MCF 10A (cell line): ENCODE measurements around the gene AIFM2. TPM values are rescaled to one million over a fixed set of nuclear protein-coding genes. Genes with fewer than 3 reads are reported as not detected.

ENCODE experiments used
- BruUV-seq: library from RNA; stranded (reverse); fragments of 400-500 nt; replicated peaks from 2 replicates; lab custom pipeline; 2021; lab: Mats Ljungman, UMichigan
- CTCF ChIA-PET: fragments of 300-600 bp; sonication (Branson Sonifier 250); formaldehyde crosslinking; extraction: SDS; loops from one replicate; lab custom pipeline; 2021; ENCODE audit warnings: antibody characterized with exemption, inconsistent platforms; lab: Yijun Ruan, JAX
- POLR2A ChIA-PET: fragments of 300-600, 350-650 bp; sonication (Branson Sonifier 250); formaldehyde crosslinking; extraction: SDS; loops from one replicate; lab custom pipeline; 2020; ENCODE audit warnings: antibody characterized with exemption, inconsistent platforms; lab: Yijun Ruan, JAX
- DNase-seq: peaks from one replicate; pipeline ENCODE4 v3.0.0-alpha.2; 2018; ENCODE audit not compliant: unreplicated experiment
- H3K27ac Mint-ChIP-seq: one replicate; pipeline ENCODE4 v1.8.0; 2022; ENCODE audit warnings: mild to moderate bottlenecking, low read depth, mixed read lengths; ENCODE audit not compliant: unreplicated experiment
- H3K27me3 Mint-ChIP-seq: one replicate; pipeline ENCODE4 v1.8.0; 2022; ENCODE audit warnings: mixed read lengths; ENCODE audit not compliant: insufficient read depth, unreplicated experiment
- H3K36me3 Mint-ChIP-seq: one replicate; pipeline ENCODE4 v1.8.0; 2022; ENCODE audit warnings: mild to moderate bottlenecking, moderate library complexity, mixed read lengths; ENCODE audit not compliant: insufficient read depth, unreplicated experiment
- H3K4me1 Mint-ChIP-seq: one replicate; pipeline ENCODE4 v1.8.0; 2022; ENCODE audit warnings: mixed read lengths; ENCODE audit not compliant: insufficient read depth, unreplicated experiment
- H3K4me3 Mint-ChIP-seq: one replicate; pipeline ENCODE4 v1.8.0; 2022; ENCODE audit warnings: mild to moderate bottlenecking, moderate library complexity, mixed read lengths; ENCODE audit not compliant: unreplicated experiment
- H3K9me3 Mint-ChIP-seq: one replicate; pipeline ENCODE4 v1.8.0; 2022; ENCODE audit warnings: mixed read lengths; ENCODE audit not compliant: unreplicated experiment
- intact Hi-C: fragments of 100-400 bp; cut with micrococcal nuclease; formaldehyde crosslinking; loops from 2 replicates; pipeline ENCODE4 v1.14.1; 2022
- total RNA-seq: library from RNA; stranded (reverse); gene quantifications from 2 replicates; pipeline ENCODE4 v1.2.3, GENCODE V29; 2022
- TF ChIP-seq, protein P1 (sequence below): fragments of 200-600 bp; IDR thresholded peaks from one replicate; pipeline ENCODE4 v1.8.0; 2022; ENCODE audit warnings: antibody characterized with exemption, mild to moderate bottlenecking; ENCODE audit not compliant: unreplicated experiment

Gene AIFM2
- total RNA-seq, 1 experiment from 2014 or later, result 19.2 TPM

DNA sequence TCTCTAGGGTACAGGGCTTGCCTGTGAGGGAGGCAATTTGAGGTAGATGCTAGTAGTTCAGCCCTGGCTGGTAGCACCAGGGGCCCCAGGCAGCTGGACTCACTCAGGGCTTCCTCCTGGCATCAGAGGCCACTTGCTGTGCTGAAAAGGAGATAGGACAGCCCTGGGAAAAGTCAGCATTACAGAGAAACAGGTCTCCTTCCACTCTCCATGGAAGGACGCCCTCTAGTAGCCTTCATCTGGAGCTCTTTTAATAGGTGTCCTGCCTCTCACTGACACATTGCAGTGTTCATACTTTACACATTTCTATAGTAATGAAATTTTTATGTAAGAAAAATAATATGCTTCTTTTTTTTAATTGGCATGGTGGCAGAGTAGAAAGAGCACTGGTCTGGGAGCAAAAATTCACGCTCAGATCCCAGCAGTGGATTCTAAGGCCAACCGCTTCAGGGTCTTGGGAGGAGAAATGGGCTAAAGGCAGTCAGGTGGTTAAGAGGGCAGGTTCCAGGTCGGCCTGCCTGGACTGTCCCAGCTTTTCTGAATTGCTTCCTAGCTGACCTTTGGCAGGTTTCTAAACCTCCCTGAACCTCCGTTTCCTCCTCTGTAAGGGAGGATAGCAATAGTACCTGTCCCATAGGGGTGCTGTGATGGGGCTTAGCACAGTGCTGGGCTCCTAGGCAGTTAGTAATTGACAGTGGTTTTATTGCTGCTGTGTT lies 35.8 kb downstream of the AIFM2 start:
- intact Hi-C loops, result no loop called here
- ChIA-PET CTCF (interaction anchor here (0.7 to 13.0 kb wide), 2 partner anchors 20 to 25 kb away, joined by 3 to 107 read pairs; no protein-coding TSS in a partner anchor), POLR2A (no interaction called here)
- H3K36me3 Mint-ChIP-seq, result peaks cover 27% of the 10 kb centered on the region
- H3K4me3 Mint-ChIP-seq, result no peak overlapping the region
- no peak for DNase-seq
- no peaks in the 10 kb centered on the region for H3K4me1 Mint-ChIP-seq
- H3K9me3 Mint-ChIP-seq, result no peaks in the 10 kb centered on the region
- no TSS peak for BruUV-seq
- TF ChIP-seq, protein P1, sequence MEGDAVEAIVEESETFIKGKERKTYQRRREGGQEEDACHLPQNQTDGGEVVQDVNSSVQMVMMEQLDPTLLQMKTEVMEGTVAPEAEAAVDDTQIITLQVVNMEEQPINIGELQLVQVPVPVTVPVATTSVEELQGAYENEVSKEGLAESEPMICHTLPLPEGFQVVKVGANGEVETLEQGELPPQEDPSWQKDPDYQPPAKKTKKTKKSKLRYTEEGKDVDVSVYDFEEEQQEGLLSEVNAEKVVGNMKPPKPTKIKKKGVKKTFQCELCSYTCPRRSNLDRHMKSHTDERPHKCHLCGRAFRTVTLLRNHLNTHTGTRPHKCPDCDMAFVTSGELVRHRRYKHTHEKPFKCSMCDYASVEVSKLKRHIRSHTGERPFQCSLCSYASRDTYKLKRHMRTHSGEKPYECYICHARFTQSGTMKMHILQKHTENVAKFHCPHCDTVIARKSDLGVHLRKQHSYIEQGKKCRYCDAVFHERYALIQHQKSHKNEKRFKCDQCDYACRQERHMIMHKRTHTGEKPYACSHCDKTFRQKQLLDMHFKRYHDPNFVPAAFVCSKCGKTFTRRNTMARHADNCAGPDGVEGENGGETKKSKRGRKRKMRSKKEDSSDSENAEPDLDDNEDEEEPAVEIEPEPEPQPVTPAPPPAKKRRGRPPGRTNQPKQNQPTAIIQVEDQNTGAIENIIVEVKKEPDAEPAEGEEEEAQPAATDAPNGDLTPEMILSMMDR, result no peak
- H3K27me3 Mint-ChIP-seq, result no peaks in the 10 kb centered on the region
- H3K27ac Mint-ChIP-seq, result no peak overlapping the region

GRCh38 chr10:70096016-70096704 lies 36.5 kb downstream of the AIFM2 start:
- Mint-ChIP-seq H3K4me1 (no peaks in the 10 kb centered on the region), H3K27ac (no peak overlapping the region), H3K9me3 (no peaks in the 10 kb centered on the region), H3K27me3 (no peaks in the 10 kb centered on the region), H3K4me3 (no peak overlapping the region), H3K36me3 (peaks cover 33% of the 10 kb centered on the region)
- TF ChIP-seq, protein P1, result no peak
- BruUV-seq, result no TSS peak
- DNase-seq, result no peak
- intact Hi-C loops, result no loop called here
- ChIA-PET CTCF (interaction anchor here (0.6 to 13.0 kb wide), 3 partner anchors 11 to 646 kb away, joined by 3 to 107 read pairs (median 5); no protein-coding TSS in a partner anchor), POLR2A (no interaction called here)

DNA sequence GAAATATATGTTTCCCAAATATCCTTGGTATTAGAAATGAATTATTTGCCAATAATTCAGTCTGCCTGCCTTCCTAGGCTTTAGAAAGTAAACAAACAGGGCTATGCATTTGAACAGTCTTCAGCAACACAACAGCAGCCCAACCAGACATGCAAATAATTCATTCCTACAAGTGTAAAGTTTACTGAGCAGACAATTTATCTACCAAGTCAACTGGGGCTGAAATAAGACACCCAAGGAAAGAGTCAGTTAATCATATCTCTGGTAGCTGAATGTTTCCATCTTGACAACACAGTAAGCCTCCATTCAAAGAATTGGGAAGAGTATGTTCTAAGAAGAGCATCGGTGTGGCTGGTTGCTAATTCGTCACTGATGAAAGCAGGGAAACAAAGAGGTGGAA lies 38.4 kb downstream of the AIFM2 start:
- Mint-ChIP-seq H3K9me3 (no peaks in the 10 kb centered on the region), H3K4me3 (no peak overlapping the region), H3K36me3 (peaks cover 35% of the 10 kb centered on the region), H3K4me1 (no peaks in the 10 kb centered on the region), H3K27me3 (no peaks in the 10 kb centered on the region), H3K27ac (no peak overlapping the region)
- intact Hi-C loops, result no loop called here
- POLR2A ChIA-PET, result interaction anchor here (1.1 kb wide), 1 partner anchor 8 kb away, joined by 4 read pairs; no protein-coding TSS in a partner anchor
- DNase-seq, result no peak
- BruUV-seq, result no TSS peak
- TF ChIP-seq, protein P1, result no peak
- CTCF ChIA-PET, result interaction anchor here (13.0 kb wide), 1 partner anchor 22 kb away, joined by 107 read pairs; no protein-coding TSS in a partner anchor

- no TSS peak for BruUV-seq
- DNase-seq, result no peak
- CTCF ChIA-PET, result interaction anchor here (0.6 to 13.0 kb wide), 2 partner anchors 23 to 399 kb away, joined by 3 to 107 read pairs; no protein-coding TSS in a partner anchor
- POLR2A ChIA-PET, result no interaction called here
- H3K9me3 Mint-ChIP-seq, result no peaks in the 10 kb centered on the region
- no peaks in the 10 kb centered on the region for H3K27me3 Mint-ChIP-seq
- no peak overlapping the region for H3K27ac Mint-ChIP-seq
- TF ChIP-seq, protein P1, result no peak
- H3K4me1 Mint-ChIP-seq, result no peaks in the 10 kb centered on the region
- H3K36me3 Mint-ChIP-seq, result peaks cover 34% of the 10 kb centered on the region
- no peak overlapping the region for H3K4me3 Mint-ChIP-seq
- intact Hi-C loops, result no loop called here
These were observed 39.2 kb downstream of the AIFM2 start for GRCh38 chr10:70093335-70093944.
